B cell (primary cell): ENCODE measurements around the gene LENG8. TPM values are rescaled to one million over a fixed set of nuclear protein-coding genes. Genes with fewer than 3 reads are reported as not detected.

Experiments
- ATAC-seq: fragments of 200-7000 bp; cut with Tn5 transposase; one replicate; pipeline ENCODE4 v1.10.0; 2021; ENCODE audit warnings: low read depth, mild to moderate bottlenecking, moderate number of reproducible peaks, moderate library complexity
- CTCF ChIA-PET: fragments of 350-600 bp; sonication (Branson Sonifier 250); formaldehyde crosslinking; loops from one replicate; lab custom pipeline; 2021; ENCODE audit warnings: antibody characterized with exemption, inconsistent platforms; lab: Charles Lee
- POLR2A ChIA-PET: fragments of 350-600 bp; sonication (Branson Sonifier 250); formaldehyde crosslinking; loops from one replicate; lab custom pipeline; 2021; ENCODE audit warnings: antibody characterized with exemption; lab: Charles Lee
- DNase-seq: peaks from one replicate; pipeline ENCODE4 v3.0.0; 2013
- H2AFZ ChIP-seq: 2 replicates; pipeline ENCODE4 v1.6.1; 2012; ENCODE audit warnings: mild to moderate bottlenecking, low read depth, low read length; ENCODE audit not compliant: insufficient read depth, poor library complexity, severe bottlenecking
- H3K27ac ChIP-seq, 2 donors: 1 replicate in 1 of 2; 2 replicates in 1 of 2; pipeline ENCODE4 v1.5.1; 2012 to 2013; ENCODE audit warnings: low read length in 2 of 2, mild to moderate bottlenecking in 2 of 2, moderate library complexity in 1 of 2
- H3K27me3 ChIP-seq, 4 experiments: fragments of 200-600 bp in 1 of 4; sonication (generic) in 1 of 4; replicated peaks in 1 of 4; 1 replicate in 2 of 4; 2 replicates in 2 of 4; pipeline versions ENCODE4 v1.6.1 to v1.7.0; 2013 to 2016; ENCODE audit warnings: low read length in 3 of 4, mild to moderate bottlenecking in 2 of 4, mixed read lengths in 1 of 4, moderate library complexity in 1 of 4; ENCODE audit not compliant: insufficient read depth in 4 of 4, control insufficient read depth in 3 of 4; ENCODE audit errors: control extremely low read depth in 1 of 4
- H3K36me3 ChIP-seq, 2 experiments: replicated peaks in 1 of 2; 1 replicate in 1 of 2; 2 replicates in 1 of 2; pipeline versions ENCODE4 v1.6.1 to v1.7.1; 2013; ENCODE audit warnings: low read length in 1 of 2; ENCODE audit not compliant: insufficient read depth in 2 of 2, control insufficient read depth in 1 of 2; ENCODE audit errors: control extremely low read depth in 1 of 2, extremely low read depth in 1 of 2
- H3K4me1 ChIP-seq, 2 donors: fragments of 200-600 bp in 1 of 2; sonication (generic) in 1 of 2; 1 replicate in 1 of 2; 2 replicates in 1 of 2; pipeline versions ENCODE4 v1.5.1 to v1.6.1; 2013 to 2017; ENCODE audit warnings: low read length in 2 of 2; ENCODE audit not compliant: control insufficient read depth in 2 of 2, insufficient read depth in 2 of 2
- H3K4me2 ChIP-seq: replicated peaks from 2 replicates; pipeline ENCODE3; 2012; ENCODE audit warnings: mild to moderate bottlenecking, low read depth, low read length; ENCODE audit not compliant: poor library complexity, severe bottlenecking
- H3K4me3 ChIP-seq, 5 experiments: fragments of 200-600 bp in 1 of 5; sonication (generic) in 1 of 5; 1 replicate in 3 of 5; 2 replicates in 2 of 5; pipeline versions ENCODE4 v1.5.1 to v1.7.0; 2011 to 2016; ENCODE audit warnings: low read length in 4 of 5, mild to moderate bottlenecking in 4 of 5, low read depth in 2 of 5, control low read depth in 1 of 5, moderate library complexity in 1 of 5; ENCODE audit not compliant: insufficient read depth in 1 of 5; ENCODE audit errors: control extremely low read depth in 1 of 5, extremely low read depth in 1 of 5
- H3K79me2 ChIP-seq: fragments of 200-600 bp; sonication (generic); one replicate; pipeline ENCODE4 v1.6.0; 2016; ENCODE audit warnings: low read length; ENCODE audit not compliant: control insufficient read depth, insufficient read depth
- H3K9ac ChIP-seq: fragments of 200-600 bp; sonication (generic); 2 replicates; pipeline ENCODE4 v1.6.1; 2017; ENCODE audit warnings: mild to moderate bottlenecking, low read length, moderate library complexity
- H3K9me3 ChIP-seq, 3 donors: one replicate each; pipeline versions ENCODE4 v1.6.1 to v1.7.1; 2013; ENCODE audit warnings: low read length in 2 of 3; ENCODE audit not compliant: control insufficient read depth in 2 of 3, insufficient read depth in 1 of 3; ENCODE audit errors: control extremely low read depth in 1 of 3
- H4K20me1 ChIP-seq: 2 replicates; pipeline ENCODE4 v1.6.0; 2012; ENCODE audit warnings: mild to moderate bottlenecking, low read length; ENCODE audit not compliant: insufficient read depth, control insufficient read depth, poor library complexity, severe bottlenecking
- H3K27ac Mint-ChIP-seq: one replicate; pipeline ENCODE4 v1.8.0; 2021; ENCODE audit warnings: mixed read lengths
- H3K27me3 Mint-ChIP-seq: one replicate; pipeline ENCODE4 v1.8.0; 2021; ENCODE audit warnings: mixed read lengths
- H3K4me1 Mint-ChIP-seq: one replicate; pipeline ENCODE4 v1.8.0; 2021; ENCODE audit warnings: mixed read lengths
- H3K4me3 Mint-ChIP-seq: one replicate; pipeline ENCODE4 v1.8.0; 2021; ENCODE audit warnings: mixed read lengths
- H3K9me3 Mint-ChIP-seq: one replicate; pipeline ENCODE4 v1.8.0; 2022; ENCODE audit warnings: mixed read lengths; ENCODE audit not compliant: insufficient read depth
- CTCF ChIP-seq: fragments of 200-600 bp; IDR thresholded peaks from one replicate; pipeline ENCODE4 v1.8.0; 2022; ENCODE audit warnings: antibody characterized with exemption, mild to moderate bottlenecking
- EZH2 ChIP-seq: IDR thresholded peaks from 2 replicates; pipeline ENCODE4 v1.6.1; 2012; ENCODE audit warnings: borderline replicate concordance, low read depth, mild to moderate bottlenecking, moderate library complexity, low read length; ENCODE audit not compliant: insufficient read depth, poor library complexity, severe bottlenecking
- WGBS: methylation state at CpG from one replicate; pipeline ENCODE4 v1.1.5; 2013; ENCODE audit warnings: missing lambda C conversion rate; ENCODE audit not compliant: insufficient coverage; 5-methylcytosine and 5-hydroxymethylcytosine counted together
- intact Hi-C: fragments of 100-400 bp; cut with micrococcal nuclease; formaldehyde crosslinking; loops from one replicate; pipeline ENCODE4 v1.10.0; 2022
- polyA plus RNA-seq: library from polyadenylated mRNA; depleted of rRNA; stranded (reverse); fragments of >200 nt; gene quantifications from 2 replicates; pipeline ENCODE4 v1.2.3, GENCODE V29; 2012
- total RNA-seq, 2 donors: library from RNA; stranded (reverse); fragments of 120-200 nt in 1 of 2; gene quantifications; 1 replicate in 1 of 2; 2 replicates in 1 of 2; pipeline versions ENCODE4 v1.2.3 to v1.2.4, GENCODE V29; 2013 to 2022

Gene LENG8
- total and polyA plus RNA-seq, 2 donors (not counting 1 experiment from before 2014, with no cell fraction given), result 687 to 753 TPM

GRCh38 chr19:54436628-54437252 lies 12.3 kb upstream of the LENG8 start:
- Histone ChIP-seq H3K27me3 (no peaks in the 10 kb centered on the region), H3K4me3 (no peak overlapping the region), H3K9ac (no peak overlapping the region), H4K20me1 (peaks cover 13% of the 10 kb centered on the region), H2AFZ (no peak overlapping the region), H3K27ac (no peak overlapping the region), H3K9me3 (no peaks in the 10 kb centered on the region), H3K4me2 (no peak overlapping the region), H3K4me1 (peaks cover 0 to 8% of the 10 kb centered on the region in 2 donors), H3K79me2 (peaks cover 13% of the 10 kb centered on the region), H3K36me3 (peaks cover 1 to 4% of the 10 kb centered on the region in 2 experiments)
- CTCF ChIA-PET, result no interaction called here
- intact Hi-C loops, result no loop called here
- POLR2A ChIA-PET, result interaction anchor here (0.7 kb wide), 1 partner anchor 16 kb away, joined by 9 read pairs; no protein-coding TSS in a partner anchor
- Mint-ChIP-seq H3K4me1 (peaks cover 11% of the 10 kb centered on the region), H3K27me3 (no peaks in the 10 kb centered on the region), H3K9me3 (no peaks in the 10 kb centered on the region), H3K27ac (no peak overlapping the region), H3K4me3 (no peak overlapping the region)
- no peak for DNase-seq
- no peak for ATAC-seq
- TF ChIP-seq CTCF (no peak), EZH2 (no peak)
- 93% methylated on average over 3 of the region's 10 CpGs for WGBS

DNA sequence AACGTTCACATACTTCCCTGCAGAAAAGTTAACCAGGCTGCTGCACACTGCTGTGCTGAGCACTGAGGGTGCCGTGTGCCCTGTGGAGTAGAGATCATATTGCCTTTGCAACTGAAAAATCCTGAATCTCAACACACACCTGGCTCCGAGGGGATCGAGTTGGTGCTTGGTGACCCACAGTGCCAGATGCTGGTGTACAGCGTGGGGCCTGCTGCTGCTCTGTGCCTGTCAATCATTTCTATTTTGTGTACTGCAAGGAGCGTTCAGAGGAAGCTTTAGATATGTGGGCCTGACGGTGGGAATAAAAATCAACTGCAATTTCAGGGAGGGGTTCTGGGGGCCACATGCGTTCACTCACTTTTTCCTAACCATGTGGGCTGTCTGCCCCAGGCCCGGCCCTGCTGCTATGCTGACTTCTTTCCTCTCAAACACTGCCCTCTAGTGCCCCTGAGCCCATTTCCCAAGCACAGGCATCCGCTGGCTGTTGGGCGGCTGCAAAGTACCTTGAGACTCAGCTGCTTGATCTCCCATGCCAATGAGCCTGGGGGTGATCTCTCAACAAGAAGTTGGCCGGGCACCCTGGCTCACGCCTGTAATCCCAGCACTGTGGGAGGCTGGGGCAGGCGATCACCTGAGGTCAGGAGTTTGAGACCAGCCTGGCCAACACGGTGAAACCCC lies 9.7 kb upstream of the LENG8 start:
- CTCF ChIA-PET, result interaction anchor here (0.7 to 1.4 kb wide), 2 partner anchors 19 to 269 kb away, joined by 3 to 5 read pairs; no protein-coding TSS in a partner anchor
- peak; percentile 24 for ATAC-seq
- DNase-seq, result no peak

More for the DNA sequence above, 9.7 kb upstream of the LENG8 start:
- H4K20me1 ChIP-seq, result peaks cover 13% of the 10 kb centered on the region
- no peaks in the 10 kb centered on the region for H3K27me3 ChIP-seq
- no peak overlapping the region for H3K9ac ChIP-seq
- Mint-ChIP-seq H3K27me3 (no peaks in the 10 kb centered on the region), H3K4me1 (peaks cover 11% of the 10 kb centered on the region), H3K4me3 (no peak overlapping the region), H3K9me3 (no peaks in the 10 kb centered on the region), H3K27ac (no peak overlapping the region)
- peaks cover 1 to 6% of the 10 kb centered on the region in 2 experiments for H3K36me3 ChIP-seq
- no peak overlapping the region for H3K4me3 ChIP-seq
- POLR2A ChIA-PET, result interaction anchor here (0.6 kb wide), 1 partner anchor 1192 kb away, joined by 8 read pairs; no protein-coding TSS in a partner anchor
- no peak overlapping the region for H3K27ac ChIP-seq
- H3K4me1 ChIP-seq, result peaks cover 0 to 5% of the 10 kb centered on the region in 2 donors
- H3K4me2 ChIP-seq, result no peak overlapping the region
- no peak overlapping the region for H2AFZ ChIP-seq
- no peaks in the 10 kb centered on the region for H3K9me3 ChIP-seq
- peaks cover 11% of the 10 kb centered on the region for H3K79me2 ChIP-seq
- 94% methylated on average over 11 of the region's 15 CpGs for WGBS
- intact Hi-C loops, result no loop called here
- peak; percentile 19 for TF ChIP-seq CTCF
- no peak for TF ChIP-seq EZH2
